Embryonic facial prominence (tissue), 1 donor: ENCODE data around the gene LCE3E.

Source experiments
- DNase-seq: peaks from one replicate; pipeline ENCODE4 v3.0.0-alpha.2; 2016; ENCODE audit errors: extremely low spot score

Gene LCE3E

DNA sequence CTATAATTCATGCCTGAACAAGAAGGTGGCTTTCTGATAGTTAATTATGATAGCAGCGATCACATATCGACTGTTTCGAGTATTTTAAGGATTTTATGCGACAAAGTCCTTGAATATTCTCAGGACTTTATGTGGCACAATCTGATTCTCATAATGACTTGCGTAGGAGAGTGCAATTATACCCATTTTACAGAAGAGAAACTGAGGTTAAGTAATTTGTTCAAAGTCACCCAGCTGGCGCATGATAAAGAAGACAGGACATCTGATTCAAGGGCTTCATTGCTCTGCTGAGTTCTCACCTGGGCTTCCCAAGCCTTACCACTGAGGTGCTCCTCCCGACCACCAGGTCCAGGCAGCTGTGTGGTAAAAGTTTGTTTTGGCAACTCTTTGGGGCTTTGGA lies 50.5 kb downstream of the LCE3E start:
- DNase-seq: no peak
